ENCODE results near the gene LTBP1.

The LTBP1 gene

DNA sequence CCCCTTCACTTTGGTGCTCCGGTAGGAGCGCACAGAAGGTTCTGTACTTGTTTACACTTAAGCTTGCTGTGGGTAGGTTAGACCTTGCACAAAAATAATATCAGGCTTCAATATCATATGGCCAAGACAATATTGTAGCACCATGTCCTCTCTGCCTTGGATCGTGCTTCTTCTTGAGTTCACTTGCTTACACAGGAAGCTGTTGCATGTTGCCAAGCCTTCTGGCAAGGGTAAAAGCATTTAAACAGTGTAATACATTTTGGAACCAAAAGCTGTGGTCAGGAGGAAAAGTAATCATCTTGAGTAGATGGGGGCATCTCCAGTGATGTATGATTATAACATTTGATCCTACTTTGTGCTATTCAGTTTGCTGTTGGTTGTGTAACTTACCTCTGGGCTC is 197.5 kb downstream of the LTBP1 start:
- no peak overlapping the region for H3K23ac ChIP-seq (ENCODE audit: low read length)
- peaks cover 0 to 2% of the 10 kb centered on the region in 2 experiments for H3K4me1 ChIP-seq (ENCODE audit: control insufficient read depth in 1 of 2, insufficient read depth in 2 of 2, low read length in 2 of 2)
- no peak overlapping the region for H3K4ac ChIP-seq (ENCODE audit: low read depth, low read length)
- no peak overlapping the region for H4K91ac ChIP-seq (ENCODE audit: low read depth, low read length)
- H3K4me3 ChIP-seq (ENCODE audit: low read depth, low read length): no peak overlapping the region
- WGBS (ENCODE audit: extremely low coverage, insufficient coverage, insufficient read length): no CpG with 5 or more reads among the region's 3 CpGs
- no peak overlapping the region for H3K4me2 ChIP-seq (ENCODE audit: low read length)
- no peaks in the 10 kb centered on the region for H3K27me3 ChIP-seq (ENCODE audit: insufficient read depth, low read length)
- no peak overlapping the region for H2BK12ac ChIP-seq (ENCODE audit: low read length)
- no peaks in the 10 kb centered on the region for H3K79me2 ChIP-seq (ENCODE audit: control insufficient read depth, insufficient read depth, low read length, poor library complexity)
- no peak overlapping the region for H2BK120ac ChIP-seq (ENCODE audit: insufficient read depth, low read length, poor library complexity)
- H3K14ac ChIP-seq (ENCODE audit: low read length): no peak overlapping the region
- no peak overlapping the region for H3K9ac ChIP-seq (ENCODE audit: low read length)
- no peak overlapping the region for H2AFZ ChIP-seq (ENCODE audit: insufficient read depth, low read length, poor library complexity)
- no peak overlapping the region for H4K12ac ChIP-seq (ENCODE audit: low read depth, low read length)
- H3K18ac ChIP-seq (ENCODE audit: low read length): no peak overlapping the region
- H4K8ac ChIP-seq (ENCODE audit: low read depth, low read length): no peak overlapping the region
- no peak overlapping the region for H3K27ac ChIP-seq (ENCODE audit: low read depth, low read length)
- no peaks in the 10 kb centered on the region for H3K79me1 ChIP-seq (ENCODE audit: low read length)
- no peak for DNase-seq
- no peak overlapping the region for H2AK5ac ChIP-seq (ENCODE audit: low read length)
- no peaks in the 10 kb centered on the region for H3K9me3 ChIP-seq (ENCODE audit: insufficient read depth, low read depth, low read length)
- H2BK5ac ChIP-seq (ENCODE audit: low read depth, low read length, poor library complexity): no peak overlapping the region
- no peaks in the 10 kb centered on the region for H3K36me3 ChIP-seq (ENCODE audit: control insufficient read depth in 1 of 2, insufficient read depth in 2 of 2, low read length in 2 of 2)

DNA sequence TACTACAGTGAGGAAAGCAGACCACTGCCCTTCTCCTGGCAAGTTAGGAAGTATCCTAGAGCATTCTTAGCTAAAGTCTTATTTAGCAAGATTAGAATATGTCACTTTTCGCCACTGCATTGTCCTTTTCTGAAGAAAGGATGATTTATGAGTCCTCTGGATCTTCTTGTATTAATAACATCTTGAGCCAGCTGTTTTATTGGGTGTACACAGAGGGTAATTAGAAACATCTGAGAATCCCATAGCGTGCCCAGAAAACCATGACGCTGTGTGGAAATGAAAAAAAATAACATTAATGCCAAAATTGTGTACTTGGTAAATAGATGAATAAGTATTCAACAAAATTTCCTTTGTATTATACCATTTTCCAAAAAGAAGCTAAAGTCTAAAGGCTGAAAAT is 198.7 kb downstream of the LTBP1 start:
- Histone ChIP-seq H4K8ac (ENCODE audit: low read depth, low read length) (no peak overlapping the region), H3K9me3 (ENCODE audit: insufficient read depth, low read depth, low read length) (no peaks in the 10 kb centered on the region), H3K9ac (ENCODE audit: low read length) (no peak overlapping the region), H3K4me2 (ENCODE audit: low read length) (no peak overlapping the region), H2BK12ac (ENCODE audit: low read length) (no peak overlapping the region), H3K4me1 (ENCODE audit: control insufficient read depth in 1 of 2, insufficient read depth in 2 of 2, low read length in 2 of 2) (peaks cover 0 to 2% of the 10 kb centered on the region in 2 experiments), H2BK5ac (ENCODE audit: low read depth, low read length, poor library complexity) (no peak overlapping the region), H3K36me3 (ENCODE audit: control insufficient read depth in 1 of 2, insufficient read depth in 2 of 2, low read length in 2 of 2) (no peaks in the 10 kb centered on the region), H3K79me1 (ENCODE audit: low read length) (no peaks in the 10 kb centered on the region), H2AFZ (ENCODE audit: insufficient read depth, low read length, poor library complexity) (no peak overlapping the region), H3K27me3 (ENCODE audit: insufficient read depth, low read length) (no peaks in the 10 kb centered on the region), H3K27ac (ENCODE audit: low read depth, low read length) (no peak overlapping the region), H4K12ac (ENCODE audit: low read depth, low read length) (no peak overlapping the region), H3K23ac (ENCODE audit: low read length) (no peak overlapping the region), H3K4ac (ENCODE audit: low read depth, low read length) (no peak overlapping the region), H3K79me2 (ENCODE audit: control insufficient read depth, insufficient read depth, low read length, poor library complexity) (no peaks in the 10 kb centered on the region), H2AK5ac (ENCODE audit: low read length) (no peak overlapping the region), H4K91ac (ENCODE audit: low read depth, low read length) (no peak overlapping the region), H3K14ac (ENCODE audit: low read length) (no peak overlapping the region), H3K4me3 (ENCODE audit: low read depth, low read length) (no peak overlapping the region), H3K18ac (ENCODE audit: low read length) (no peak overlapping the region), H2BK120ac (ENCODE audit: insufficient read depth, low read length, poor library complexity) (no peak overlapping the region)
- no peak for DNase-seq
- WGBS (ENCODE audit: extremely low coverage, insufficient coverage, insufficient read length): no CpG with 5 or more reads among the region's 3 CpGs

DNA sequence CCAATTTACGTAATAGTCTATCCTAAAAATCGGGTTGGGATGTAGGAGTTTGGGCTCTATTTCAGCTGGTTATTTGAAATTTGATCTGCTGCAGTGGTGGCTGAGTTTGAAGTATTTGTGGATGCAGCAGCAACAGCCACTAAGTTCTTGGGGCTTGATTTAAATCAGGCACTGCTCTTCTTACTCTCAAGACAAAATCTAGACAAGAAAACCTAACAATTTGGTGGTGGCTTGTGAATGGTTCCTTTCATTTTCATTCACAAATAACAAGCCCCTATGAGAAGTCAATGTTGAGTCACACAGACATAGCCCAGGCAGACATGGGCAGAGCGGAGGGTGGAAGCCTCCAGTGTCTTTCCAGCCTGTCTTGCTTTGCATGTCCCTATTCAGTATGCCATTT is 199.3 kb downstream of the LTBP1 start:
- Histone ChIP-seq H2BK12ac (ENCODE audit: low read length) (no peak overlapping the region), H3K36me3 (ENCODE audit: control insufficient read depth in 1 of 2, insufficient read depth in 2 of 2, low read length in 2 of 2) (no peaks in the 10 kb centered on the region), H3K23ac (ENCODE audit: low read length) (no peak overlapping the region), H2AK5ac (ENCODE audit: low read length) (no peak overlapping the region), H3K9ac (ENCODE audit: low read length) (no peak overlapping the region), H3K79me1 (ENCODE audit: low read length) (no peaks in the 10 kb centered on the region), H4K8ac (ENCODE audit: low read depth, low read length) (no peak overlapping the region), H3K27me3 (ENCODE audit: insufficient read depth, low read length) (no peaks in the 10 kb centered on the region), H2BK120ac (ENCODE audit: insufficient read depth, low read length, poor library complexity) (no peak overlapping the region), H3K4ac (ENCODE audit: low read depth, low read length) (no peak overlapping the region), H4K12ac (ENCODE audit: low read depth, low read length) (no peak overlapping the region), H3K14ac (ENCODE audit: low read length) (no peak overlapping the region), H3K79me2 (ENCODE audit: control insufficient read depth, insufficient read depth, low read length, poor library complexity) (no peaks in the 10 kb centered on the region), H3K27ac (ENCODE audit: low read depth, low read length) (no peak overlapping the region), H2AFZ (ENCODE audit: insufficient read depth, low read length, poor library complexity) (no peak overlapping the region), H3K9me3 (ENCODE audit: insufficient read depth, low read depth, low read length) (no peaks in the 10 kb centered on the region), H3K4me1 (ENCODE audit: control insufficient read depth in 1 of 2, insufficient read depth in 2 of 2, low read length in 2 of 2) (peaks cover 0 to 2% of the 10 kb centered on the region in 2 experiments), H4K91ac (ENCODE audit: low read depth, low read length) (no peak overlapping the region), H3K4me3 (ENCODE audit: low read depth, low read length) (no peak overlapping the region), H2BK5ac (ENCODE audit: low read depth, low read length, poor library complexity) (no peak overlapping the region), H3K4me2 (ENCODE audit: low read length) (no peak overlapping the region), H3K18ac (ENCODE audit: low read length) (no peak overlapping the region)
- WGBS (ENCODE audit: extremely low coverage, insufficient coverage, insufficient read length): no CpG with 5 or more reads among the region's 3 CpGs
- DNase-seq: no peak

DNA sequence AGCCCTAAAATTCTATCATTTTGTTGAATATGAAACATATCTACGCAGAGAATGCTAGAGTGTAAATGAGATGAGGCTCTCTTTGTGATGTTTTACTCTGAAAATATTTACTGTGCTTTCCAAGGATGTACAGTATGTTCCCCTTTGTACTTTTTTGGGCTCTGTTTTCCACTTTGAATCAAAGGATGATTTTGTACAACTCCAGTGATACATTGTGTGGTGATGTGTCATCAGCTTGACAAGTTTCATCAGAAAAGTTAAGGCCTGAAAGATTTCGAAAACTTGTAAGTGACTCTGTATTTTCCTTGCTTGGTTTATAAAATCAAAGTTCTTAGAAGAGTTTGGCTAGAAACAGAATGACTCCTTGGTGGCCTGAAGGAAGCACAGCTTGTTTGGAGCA is 206.3 kb downstream of the LTBP1 start:
- no peak overlapping the region for H4K91ac ChIP-seq (ENCODE audit: low read depth, low read length)
- no peaks in the 10 kb centered on the region for H3K27me3 ChIP-seq (ENCODE audit: insufficient read depth, low read length)
- DNase-seq: peak in 1 of 2 donors; percentile 31
- no peak overlapping the region for H3K9ac ChIP-seq (ENCODE audit: low read length)
- no CpG with 5 or more reads among the region's 2 CpGs for WGBS (ENCODE audit: extremely low coverage, insufficient coverage, insufficient read length)
- no peaks in the 10 kb centered on the region for H3K79me1 ChIP-seq (ENCODE audit: low read length)
- no peaks in the 10 kb centered on the region for H3K36me3 ChIP-seq (ENCODE audit: control insufficient read depth in 1 of 2, insufficient read depth in 2 of 2, low read length in 2 of 2)
- no peak overlapping the region for H4K12ac ChIP-seq (ENCODE audit: low read depth, low read length)
- H2BK12ac ChIP-seq (ENCODE audit: low read length): no peak overlapping the region
- no peak overlapping the region for H2BK120ac ChIP-seq (ENCODE audit: insufficient read depth, low read length, poor library complexity)
- no peak overlapping the region for H4K8ac ChIP-seq (ENCODE audit: low read depth, low read length)
- no peak overlapping the region for H3K4ac ChIP-seq (ENCODE audit: low read depth, low read length)
- H2BK5ac ChIP-seq (ENCODE audit: low read depth, low read length, poor library complexity): no peak overlapping the region
- H2AK5ac ChIP-seq (ENCODE audit: low read length): no peak overlapping the region
- no peaks in the 10 kb centered on the region for H3K79me2 ChIP-seq (ENCODE audit: control insufficient read depth, insufficient read depth, low read length, poor library complexity)
- no peak overlapping the region for H3K23ac ChIP-seq (ENCODE audit: low read length)
- no peaks in the 10 kb centered on the region for H3K9me3 ChIP-seq (ENCODE audit: insufficient read depth, low read depth, low read length)
- H3K4me3 ChIP-seq (ENCODE audit: low read depth, low read length): no peak overlapping the region
- no peak overlapping the region for H3K14ac ChIP-seq (ENCODE audit: low read length)
- H3K27ac ChIP-seq (ENCODE audit: low read depth, low read length): no peak overlapping the region
- H3K4me2 ChIP-seq (ENCODE audit: low read length): no peak overlapping the region
- H2AFZ ChIP-seq (ENCODE audit: insufficient read depth, low read length, poor library complexity): no peak overlapping the region
- H3K18ac ChIP-seq (ENCODE audit: low read length): no peak overlapping the region
- H3K4me1 ChIP-seq (ENCODE audit: control insufficient read depth in 1 of 2, insufficient read depth in 2 of 2, low read length in 2 of 2): no peaks in the 10 kb centered on the region
